GM19240 (cell line): Measurements from ENCODE around the gene LYL1.

Experiments used
- DNase-seq: peaks from one replicate; pipeline ENCODE4 v3.0.0; 2011; ENCODE audit warnings: low spot score; ENCODE audit not compliant: insufficient read length

LYL1 gene

DNA sequence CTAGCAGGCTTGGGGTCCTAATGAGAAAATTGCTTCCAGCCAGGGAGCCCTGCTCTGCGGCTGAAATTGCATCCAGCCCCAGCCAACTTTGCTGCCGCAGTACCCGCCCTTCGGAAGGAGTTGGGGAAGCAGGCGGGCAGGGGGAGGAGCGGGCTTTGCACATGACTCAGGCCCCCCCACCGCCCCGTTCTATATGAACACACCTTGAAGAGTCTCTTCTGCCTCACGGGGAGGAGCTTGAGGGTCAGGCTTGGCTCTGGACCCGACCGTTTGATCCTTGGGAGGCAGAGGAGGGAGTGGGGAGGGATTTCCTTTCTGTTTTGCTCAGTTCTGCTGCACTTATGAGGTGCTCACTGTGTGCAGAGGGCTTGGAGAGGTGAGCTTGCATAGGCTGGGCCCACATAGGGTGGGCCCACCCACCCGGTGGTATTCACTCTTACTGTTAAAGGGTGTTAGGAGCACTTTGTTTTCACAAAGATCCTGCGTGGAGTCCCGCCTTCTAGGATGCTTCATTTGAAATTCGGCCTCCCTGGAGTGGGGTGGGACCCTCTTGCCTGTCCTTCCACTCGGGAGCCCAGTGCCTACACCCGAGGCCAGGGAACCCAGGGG, 46.5 kb downstream of the LYL1 start:
- DNase-seq = no peak

DNA sequence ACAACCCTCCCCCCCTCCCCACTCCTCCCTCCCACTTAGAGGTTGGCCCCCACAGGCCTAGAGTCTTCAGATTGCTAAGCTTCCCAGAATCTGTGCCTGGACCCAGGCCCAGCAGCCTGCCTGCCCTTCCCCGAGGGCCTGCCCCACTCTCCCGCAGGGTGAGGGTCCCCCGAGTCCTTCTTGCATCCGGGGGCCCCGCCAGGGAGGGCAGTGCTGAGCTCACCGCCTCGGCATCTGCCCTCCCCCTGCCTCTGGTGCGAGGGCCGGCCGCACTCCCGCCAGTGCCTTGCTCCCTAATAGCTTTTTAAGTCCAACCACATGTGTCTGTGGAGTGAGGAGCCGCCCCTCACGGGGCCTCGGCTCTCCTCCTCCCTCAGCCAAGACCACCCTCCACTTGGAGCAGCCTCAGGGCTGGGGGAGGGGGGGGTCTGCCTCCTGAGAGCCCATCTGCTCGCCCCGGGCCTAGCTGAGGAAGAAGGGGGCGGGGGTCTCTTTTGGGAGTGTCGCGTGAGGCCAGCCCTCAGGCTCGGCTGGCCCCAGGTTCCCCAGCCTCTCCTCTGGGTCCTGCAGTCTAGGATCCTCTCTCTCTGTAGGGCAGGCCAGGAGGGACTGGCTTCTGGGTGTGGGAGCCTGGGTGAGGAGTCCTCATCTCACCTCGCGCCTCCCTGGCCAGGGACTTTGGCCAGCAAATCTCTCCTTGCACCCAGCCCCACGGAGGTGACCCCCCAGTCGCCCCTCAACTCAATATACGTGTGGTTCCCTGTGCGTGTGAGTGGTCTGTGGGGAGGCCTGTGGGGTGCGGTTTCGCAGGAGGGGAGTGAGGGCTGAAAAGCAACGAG, 47.2 kb downstream of the LYL1 start:
- no peak for DNase-seq

DNA sequence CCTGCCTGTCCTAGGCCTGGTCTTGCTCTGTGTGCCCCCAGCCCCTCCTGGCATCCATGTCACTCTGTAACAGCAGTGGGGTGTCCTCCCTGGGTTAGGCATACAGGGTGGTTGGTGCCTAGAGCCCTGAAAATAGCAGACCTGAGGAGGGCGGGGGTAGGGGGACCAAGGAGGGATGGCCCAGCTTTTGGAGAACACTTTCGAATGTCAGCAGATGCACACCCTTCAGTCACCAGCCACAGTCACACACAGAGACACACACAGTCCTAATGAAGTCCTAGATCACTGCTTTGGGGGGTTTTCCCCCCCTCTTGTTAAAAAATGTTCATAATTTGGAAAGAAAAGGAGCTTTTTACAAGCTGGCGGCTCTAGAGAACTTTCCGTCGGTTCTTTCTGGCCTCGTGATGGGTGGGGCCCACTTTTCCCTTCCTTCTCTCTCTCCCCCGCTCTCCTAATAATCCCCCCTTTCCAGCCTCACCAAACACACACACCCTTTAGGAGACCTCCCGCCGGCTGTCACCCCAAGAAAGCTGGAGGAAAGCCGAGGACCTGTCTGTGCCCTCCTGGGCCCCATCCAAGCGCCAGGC, 47.9 kb downstream of the LYL1 start:
- no peak for DNase-seq

DNA sequence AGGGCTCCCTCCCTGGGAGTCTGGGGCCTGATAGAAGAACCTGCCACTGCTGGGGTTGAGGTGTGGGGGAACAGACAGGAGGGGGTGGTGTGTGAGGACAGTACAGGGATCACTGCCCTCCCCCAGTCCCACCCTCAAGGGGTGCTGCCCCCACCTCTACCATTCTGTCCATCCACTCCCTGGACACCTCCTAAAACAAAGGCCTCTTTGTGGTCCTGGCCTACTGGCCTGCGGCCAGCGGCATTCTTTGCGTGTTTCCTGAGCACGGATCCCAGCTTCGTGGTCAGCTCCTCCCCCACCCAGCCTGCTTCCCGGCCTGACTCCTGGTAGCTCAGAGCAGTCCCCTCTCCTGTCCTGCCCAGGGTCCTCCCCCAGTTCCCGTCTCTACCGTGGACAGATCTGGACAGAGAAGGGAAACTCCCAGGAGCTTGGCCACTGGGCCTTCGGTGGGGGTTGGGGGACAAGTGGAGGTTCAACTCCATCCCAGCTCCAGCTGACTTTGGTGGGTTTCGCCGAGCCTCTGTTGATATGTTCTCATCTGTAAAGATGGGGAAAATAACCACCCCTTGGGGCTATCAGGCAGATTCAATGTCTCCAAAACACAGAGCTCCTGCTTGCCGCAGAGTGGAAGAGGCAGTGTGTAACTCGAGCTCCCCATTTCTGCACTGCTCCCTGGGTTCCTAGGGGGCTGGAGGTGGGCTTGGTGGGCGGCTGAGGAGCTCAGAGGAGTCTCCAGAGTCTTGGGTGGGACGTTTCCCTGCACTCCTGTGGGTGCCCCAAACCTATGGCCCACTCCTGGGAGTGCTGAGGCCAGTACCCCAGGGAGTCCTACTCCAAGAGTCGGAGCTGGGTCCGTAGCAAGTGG, 48.7 kb downstream of the LYL1 start:
- DNase-seq = no peak

DNA sequence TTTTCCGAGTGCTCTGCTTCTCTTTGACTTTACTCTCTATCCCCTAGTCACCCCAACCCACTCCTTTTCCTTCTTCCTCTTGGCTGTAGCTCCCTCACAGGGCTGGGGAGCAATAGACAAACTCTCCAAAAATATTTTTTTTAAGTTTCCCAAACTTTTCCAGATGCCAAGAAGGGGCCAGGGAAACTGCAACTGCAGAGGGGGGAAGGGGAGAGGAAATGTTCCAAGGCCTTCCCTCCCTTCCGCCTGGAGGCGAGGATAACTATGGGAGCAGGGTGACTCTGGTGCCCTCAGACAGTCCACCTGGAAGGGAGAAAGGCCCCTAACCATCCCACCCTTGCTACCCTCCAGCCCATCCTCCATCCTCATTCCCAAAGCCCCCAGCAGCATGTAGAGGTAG, 49.4 kb downstream of the LYL1 start:
- no peak for DNase-seq

DNA sequence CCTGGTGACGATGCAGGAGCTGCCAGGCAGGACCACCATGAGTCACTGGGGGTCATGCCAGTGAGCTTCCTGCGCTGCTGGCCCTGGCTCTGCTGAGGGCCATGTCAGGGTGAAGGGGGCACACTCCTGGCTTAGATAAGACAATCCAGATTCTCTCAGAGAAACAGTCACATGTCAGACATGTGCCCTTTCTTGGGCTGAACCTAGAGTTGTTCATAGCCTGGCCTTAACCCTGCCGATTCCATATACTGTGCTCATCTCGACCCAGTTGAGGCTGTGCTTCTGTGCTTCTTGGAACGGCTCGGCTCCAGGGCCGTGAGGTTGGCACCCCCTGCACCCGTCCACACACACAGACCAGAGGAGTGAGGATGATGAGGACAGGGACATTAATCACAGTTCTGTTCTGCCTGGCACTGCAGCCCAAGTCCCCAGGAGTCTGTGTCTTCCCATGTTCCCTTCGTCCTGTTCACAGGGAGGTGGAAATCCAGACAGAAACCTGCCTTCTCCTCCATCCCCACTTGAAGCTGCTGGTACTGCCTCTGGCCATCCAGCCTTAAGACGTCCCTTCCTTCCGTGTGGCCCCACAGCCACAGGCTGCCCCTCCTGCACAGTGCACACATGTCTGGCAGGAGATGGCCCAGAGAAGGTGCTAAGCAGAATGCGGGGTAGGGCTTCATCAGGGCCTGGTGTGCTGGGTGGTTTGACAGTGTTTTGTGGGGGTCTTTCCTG, 50.0 kb downstream of the LYL1 start:
- no peak for DNase-seq

DNA sequence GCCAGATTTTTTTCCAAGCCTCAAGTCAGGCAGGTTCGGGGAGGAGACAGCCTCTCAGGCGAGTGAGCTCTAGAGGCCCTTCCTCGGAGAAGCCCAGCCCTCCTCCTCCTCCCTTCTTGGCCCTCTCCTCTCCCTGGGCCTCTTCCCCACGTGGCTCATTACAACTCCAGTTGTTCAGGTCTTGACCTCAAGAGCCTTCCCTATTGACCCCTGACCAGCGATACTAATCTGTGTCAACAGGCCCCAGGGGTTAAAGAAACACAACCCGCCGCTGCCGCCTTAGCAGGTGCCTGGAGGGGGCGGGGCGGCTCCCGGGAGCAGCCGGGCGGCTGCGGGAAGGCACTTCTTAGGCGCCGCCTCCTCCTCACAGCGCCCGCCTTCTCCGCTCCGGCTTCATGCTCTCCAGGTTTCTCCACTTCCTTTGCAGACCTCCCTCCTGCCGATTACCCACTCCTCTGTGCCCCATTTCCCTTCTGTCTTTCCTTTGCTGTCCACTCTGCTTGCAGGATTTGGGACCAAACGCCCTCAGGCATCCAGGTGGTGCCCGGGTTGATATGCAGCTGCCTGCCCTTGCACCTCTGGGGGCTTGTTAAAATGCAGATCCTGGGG, 51.0 kb downstream of the LYL1 start:
- no peak for DNase-seq

DNA sequence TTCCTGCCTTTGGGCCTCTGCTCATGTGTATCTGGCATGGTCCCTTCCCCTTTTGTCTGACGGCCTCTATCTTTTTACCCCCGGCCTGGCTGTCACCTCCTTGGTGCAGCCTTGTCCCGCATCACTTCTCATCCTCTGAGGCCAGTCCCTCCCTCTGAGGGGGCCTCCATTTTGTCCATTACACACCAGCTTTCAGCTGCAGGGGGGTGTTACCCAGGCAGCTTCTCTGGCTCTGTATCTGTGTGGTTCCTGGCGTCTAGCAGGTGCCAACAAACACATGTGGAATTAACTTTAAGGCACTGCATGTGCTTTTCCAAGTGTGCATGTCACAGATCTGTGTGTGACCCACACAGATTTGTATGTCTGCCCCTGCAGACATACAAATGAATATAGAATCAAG, 52.4 kb downstream of the LYL1 start:
- DNase-seq = no peak
